Stimulated activated CD8-positive, alpha-beta memory T cell treated with anti-CD3 and anti-CD28 coated beads, Interleukin-4, amount 100 ng/mL, for 48 hours (primary cell): ENCODE measurements around the gene PANX1.
"Not testable (repeated sequence)": the region's sequence is repeated elsewhere in the genome, so short reads cannot be mapped to it uniquely, and the experiment has no call there.

Source experiments
- DNase-seq: peaks from one replicate; pipeline ENCODE4 v3.0.0-alpha.2; 2020

PANX1 gene

DNA sequence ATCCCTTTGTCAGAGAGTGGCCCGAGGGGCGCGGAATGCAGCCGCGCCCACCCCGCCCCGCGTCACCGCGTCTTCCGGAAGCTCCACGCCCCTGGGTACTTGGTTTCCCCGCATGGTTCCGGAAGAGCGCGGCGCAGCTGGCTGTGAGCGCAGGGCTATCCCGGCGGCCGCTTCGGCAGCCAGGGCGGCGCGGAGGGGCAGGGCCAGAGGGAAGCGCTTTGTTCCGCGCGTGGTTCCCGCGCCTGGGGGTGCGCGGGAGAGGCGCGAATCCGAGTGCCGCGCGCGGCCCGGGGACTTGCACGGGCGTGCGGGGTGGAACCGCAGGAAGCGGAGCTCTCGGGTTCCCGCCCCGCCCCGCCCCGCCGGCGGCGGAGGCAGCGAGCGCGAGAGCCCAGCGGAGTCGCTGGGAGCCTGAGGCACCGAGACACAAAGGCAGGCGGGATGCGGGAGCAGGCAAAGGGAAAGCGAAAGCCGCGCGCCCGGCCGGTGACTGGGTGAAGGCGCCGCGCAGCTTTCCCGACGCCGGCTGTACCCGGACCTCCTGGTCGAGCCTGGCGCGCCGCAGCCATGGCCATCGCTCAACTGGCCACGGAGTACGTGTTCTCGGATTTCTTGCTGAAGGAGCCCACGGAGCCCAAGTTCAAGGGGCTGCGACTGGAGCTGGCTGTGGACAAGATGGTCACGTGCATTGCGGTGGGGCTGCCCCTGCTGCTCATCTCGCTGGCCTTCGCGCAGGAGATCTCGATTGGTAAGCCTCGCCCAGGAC lies at the start of gene PANX1:
Gene PANX1 (plus strand): TSS at position 96 of the 766 bp plus-strand sequence. CDS start 472 bp downstream, at position 568.
- DNase-seq = peak; percentile 79

DNA sequence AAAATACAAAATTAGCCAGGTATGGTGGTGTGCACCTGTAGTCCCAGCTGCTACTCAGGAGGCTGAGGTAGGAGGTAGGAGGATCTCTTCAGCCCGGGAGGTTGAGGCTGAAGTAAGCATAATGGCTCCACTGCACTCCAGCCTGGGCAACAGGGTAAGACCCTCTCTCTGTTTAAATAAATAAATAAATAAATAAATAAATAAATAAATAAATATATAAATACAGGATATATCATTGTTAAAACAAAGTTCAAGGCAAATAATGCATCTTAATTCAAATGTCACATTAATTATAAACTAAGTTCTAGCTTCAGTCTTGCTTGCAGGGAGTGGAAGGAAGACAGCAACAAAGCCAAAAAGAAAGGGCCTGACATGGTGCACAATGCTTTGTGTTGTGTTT lies 44.5 kb upstream of the PANX1 start:
- no peak for DNase-seq

GRCh38 chr11:94088906-94089305 lies 39.7 kb upstream of the PANX1 start:
- DNase-seq = no peak

- DNase-seq = no peak
Observed at GRCh38 chr11:94089341-94089740, 39.3 kb upstream of the PANX1 start.

DNA sequence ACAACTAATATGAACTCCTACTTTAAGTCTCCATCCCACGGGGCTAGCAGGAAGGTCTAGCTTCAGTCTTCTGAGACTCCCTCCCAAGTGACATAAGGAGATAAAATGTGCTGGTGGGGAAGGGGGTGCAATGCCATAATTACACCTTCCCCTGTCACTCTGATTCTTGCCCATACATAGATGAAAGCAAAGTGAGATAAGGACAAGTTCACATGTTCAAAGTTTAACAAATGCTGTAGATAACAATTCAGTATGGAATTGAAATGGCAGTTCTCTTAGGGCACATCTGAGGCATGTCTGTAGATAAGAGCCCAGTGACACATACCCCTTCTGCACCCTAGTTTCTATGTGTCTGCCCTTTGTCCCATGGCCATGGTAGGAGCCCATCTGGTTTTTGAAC lies 38.2 kb upstream of the PANX1 start:
- no peak for DNase-seq

- DNase-seq = no peak
Observed at GRCh38 chr11:94091091-94091490, 37.5 kb upstream of the PANX1 start.

- DNase-seq = no peak
Observed at GRCh38 chr11:94100253-94100652, 28.4 kb upstream of the PANX1 start.

- no peak for DNase-seq
Observed at GRCh38 chr11:94103471-94103870, 25.2 kb upstream of the PANX1 start.

- no peak for DNase-seq
Observed at GRCh38 chr11:94104734-94105133, 23.9 kb upstream of the PANX1 start.

GRCh38 chr11:94106716-94107115 lies 21.9 kb upstream of the PANX1 start:
- no peak for DNase-seq

DNA sequence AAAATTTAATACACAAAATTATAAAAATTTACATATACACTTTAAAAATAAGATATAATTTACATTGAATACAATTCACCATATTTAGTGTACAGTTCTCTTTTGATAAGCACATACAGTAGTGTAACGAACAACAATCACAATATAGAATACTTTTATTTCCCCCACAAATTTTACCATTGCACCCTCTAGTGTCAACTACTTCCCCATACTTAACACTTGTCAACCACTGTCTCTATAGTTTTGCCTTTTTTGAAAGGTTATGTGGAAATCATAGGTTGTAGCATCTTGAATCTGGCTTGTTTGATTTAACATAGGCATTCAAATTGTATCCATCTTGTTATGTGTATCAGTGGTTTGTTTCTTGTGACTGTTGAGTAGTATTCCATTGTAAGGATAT lies 21.3 kb upstream of the PANX1 start:
- no peak for DNase-seq

DNA sequence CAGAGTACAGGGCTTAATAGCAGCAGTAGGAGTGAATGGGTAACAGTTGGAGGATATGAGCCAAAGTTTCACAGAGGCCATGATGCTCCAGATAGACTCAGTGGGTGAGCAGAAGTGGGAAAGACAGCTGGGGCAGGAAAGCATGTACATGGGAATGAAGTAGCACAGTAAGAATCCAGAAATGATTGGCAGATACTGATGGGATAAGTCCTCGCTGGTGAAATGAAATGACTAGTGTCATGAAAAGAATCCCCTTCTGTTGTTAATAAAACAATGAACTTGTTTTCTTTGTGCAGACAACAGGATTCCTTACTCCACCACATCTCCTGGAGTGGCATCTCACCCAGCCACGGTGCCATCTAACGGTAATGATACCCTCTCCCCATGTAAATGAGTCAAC lies 17.4 kb upstream of the PANX1 start:
- no peak for DNase-seq

DNA sequence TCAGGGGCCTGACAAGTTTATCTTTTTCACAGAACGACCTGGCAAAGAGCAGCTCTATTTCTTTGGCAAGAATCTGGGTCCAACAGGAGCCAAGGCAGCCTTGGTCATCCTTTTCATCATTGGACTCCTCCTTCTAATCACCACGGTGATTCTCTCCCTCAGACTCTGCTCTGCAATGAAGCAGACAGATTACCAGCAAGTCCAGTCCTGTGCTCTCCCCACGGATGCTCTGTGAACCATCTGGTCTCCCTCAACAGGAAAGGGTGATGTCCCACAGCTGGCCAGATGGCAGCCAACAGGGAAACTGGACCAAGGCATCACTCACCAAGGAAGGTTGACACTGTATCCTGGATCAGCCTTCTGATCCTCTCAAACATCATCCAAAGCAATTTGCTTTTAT lies 17.0 kb upstream of the PANX1 start:
- no peak for DNase-seq

DNA sequence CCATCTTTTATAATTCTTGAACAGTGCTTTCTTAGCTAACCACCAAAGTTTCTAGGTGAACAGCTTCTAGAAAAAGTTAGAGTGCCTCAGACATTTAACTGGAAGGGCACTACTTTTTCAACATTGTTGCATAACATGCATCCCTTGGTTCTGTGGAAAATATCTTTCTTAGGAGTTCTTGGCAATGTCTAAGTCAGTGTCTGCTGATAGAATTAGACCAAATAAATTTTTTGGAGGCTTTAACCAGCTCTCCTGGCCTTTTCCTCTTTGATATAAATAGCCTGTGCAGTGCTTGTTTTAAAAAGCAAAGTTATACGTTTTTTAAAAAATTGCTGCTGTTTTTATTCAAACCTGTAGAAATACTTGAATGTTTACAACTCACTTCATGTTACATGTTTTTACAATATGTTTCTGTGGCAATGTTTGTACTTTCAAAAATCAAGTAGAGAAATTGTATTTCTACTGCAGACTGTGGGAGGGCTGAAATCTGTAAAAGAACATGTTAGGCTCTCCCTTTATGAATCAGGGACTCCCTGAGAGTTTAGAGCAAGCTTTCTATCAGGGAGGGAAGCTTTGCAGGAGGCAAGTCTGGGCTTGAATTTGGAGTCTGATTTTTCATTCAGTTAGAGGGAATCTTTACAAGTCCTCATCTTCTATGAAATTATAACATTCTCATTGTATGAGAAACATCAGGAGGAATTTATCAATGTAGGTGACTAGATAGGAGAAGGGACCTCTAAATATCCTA lies 16.3 kb upstream of the PANX1 start:
- no peak for DNase-seq

- DNase-seq = no peak
Observed at GRCh38 chr11:94117197-94117574, 11.5 kb upstream of the PANX1 start.

- DNase-seq = no peak
Observed at GRCh38 chr11:94117871-94118270, 10.8 kb upstream of the PANX1 start.

GRCh38 chr11:94119676-94120075 lies 9.0 kb upstream of the PANX1 start:
- DNase-seq = not testable (repeated sequence)

DNA sequence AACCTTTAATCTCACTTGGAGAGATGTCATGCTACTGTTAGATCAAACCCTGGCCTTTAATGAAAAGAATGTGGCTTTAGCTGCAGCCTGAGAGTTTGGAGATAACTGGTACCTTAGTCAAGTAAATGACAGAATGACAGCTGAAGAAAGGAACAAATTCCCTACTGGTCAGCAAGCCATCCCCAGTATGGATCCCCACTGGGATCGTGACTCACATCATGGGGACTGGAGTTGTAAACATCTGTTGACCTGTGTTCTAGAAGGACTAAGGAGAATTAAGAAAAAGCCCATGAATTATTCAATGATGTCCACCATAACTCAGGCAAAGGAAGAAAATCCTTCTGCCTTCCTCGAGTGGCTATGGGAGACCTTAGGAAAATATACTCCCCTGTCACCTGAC lies 8.1 kb upstream of the PANX1 start:
- not testable (repeated sequence) for DNase-seq

- no peak for DNase-seq
Observed at GRCh38 chr11:94120946-94121345, 7.7 kb upstream of the PANX1 start.

DNA sequence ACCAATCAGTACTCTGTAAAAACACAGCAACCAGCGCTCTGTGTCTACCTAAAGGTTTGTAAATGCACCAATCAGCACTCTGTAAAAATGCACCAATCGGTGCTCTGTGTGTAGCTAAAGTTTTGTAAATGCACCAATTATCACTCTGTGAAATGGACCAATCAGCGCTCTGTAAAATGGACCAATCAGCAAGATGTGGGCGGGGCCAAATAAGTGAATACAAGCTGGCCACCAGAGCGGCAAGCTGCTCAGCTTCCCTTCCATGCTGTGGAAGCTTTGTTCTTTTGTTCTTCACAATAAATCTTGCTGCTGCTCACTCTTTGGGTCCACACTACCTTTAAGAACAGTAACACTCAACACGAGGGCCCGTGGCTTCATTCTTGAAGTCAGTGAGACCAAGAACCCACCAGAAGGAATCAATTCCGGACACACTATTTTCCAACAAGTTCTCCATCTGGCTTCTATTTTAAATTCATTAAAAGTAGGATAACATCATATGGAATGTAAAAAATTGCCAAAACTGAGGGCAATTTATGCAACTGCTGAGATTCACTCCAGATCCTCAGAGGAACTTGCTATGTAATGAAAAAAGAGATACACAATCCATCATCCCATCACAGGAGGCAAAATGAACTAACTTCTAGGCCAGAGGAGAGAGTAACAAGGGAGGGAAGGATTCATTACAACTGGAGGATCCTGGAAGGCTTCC lies 3.1 kb upstream of the PANX1 start:
- DNase-seq = no peak

- no peak for DNase-seq
Observed at GRCh38 chr11:94127638-94128037, 1.0 kb upstream of the PANX1 start.

DNA sequence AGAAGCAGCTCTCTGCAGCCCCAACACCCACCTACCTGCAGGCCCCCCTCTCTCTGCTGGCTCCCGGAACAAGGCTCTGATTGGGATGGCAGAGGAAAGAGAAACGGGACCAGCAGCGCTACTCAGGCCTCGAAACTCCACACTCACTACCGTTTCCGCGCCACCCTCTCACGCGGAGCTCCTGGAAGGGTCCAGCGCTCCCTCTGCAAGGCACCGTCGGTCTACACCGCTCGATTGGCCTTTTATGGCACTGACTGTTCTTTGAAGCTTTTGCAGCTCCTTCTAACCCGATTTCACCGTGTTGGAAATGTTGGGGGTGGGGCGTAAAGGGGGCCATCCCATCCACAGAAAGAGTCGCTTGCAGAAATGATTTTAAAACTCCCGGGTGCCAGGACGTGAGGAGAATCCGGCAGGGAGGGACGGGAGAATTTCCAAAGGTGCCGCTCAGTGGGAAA lies 323 bp upstream of the PANX1 start:
- peak; percentile 61 for DNase-seq

GRCh38 chr11:94129512-94130297 lies 1.1 kb downstream of the PANX1 start:
- DNase-seq = no peak
